Panc1 (cell line): ENCODE data around the gene CDK5R1.

Experiments
- CTCF ChIP-seq: fragments of 450-650 bp; IDR thresholded peaks from 2 replicates; pipeline ENCODE4 v1.5.1; 2017; ENCODE audit warnings: mild to moderate bottlenecking
- POLR2AphosphoS5 ChIP-seq: IDR thresholded peaks from 2 replicates; pipeline ENCODE4 v1.6.1; 2012; ENCODE audit warnings: mild to moderate bottlenecking, low read depth, low read length, moderate library complexity
- REST ChIP-seq, 2 experiments: IDR thresholded peaks; 2 replicates each; pipeline ENCODE4 v1.6.1; 2011 to 2012; ENCODE audit warnings: low read depth in 2 of 2, control low read depth in 1 of 2, low read length in 1 of 2, mild to moderate bottlenecking in 1 of 2, moderate library complexity in 1 of 2; ENCODE audit not compliant: insufficient read depth in 1 of 2
- SIN3A ChIP-seq: IDR thresholded peaks from 2 replicates; pipeline ENCODE4 v1.6.1; 2012; ENCODE audit warnings: low read depth, mild to moderate bottlenecking, low read length, moderate library complexity, borderline replicate concordance; ENCODE audit not compliant: insufficient read depth

GRCh38 chr17:32496395-32497073 is 9.7 kb downstream of the CDK5R1 start:
- no peak for TF ChIP-seq CTCF
- no peak for TF ChIP-seq SIN3A
- no peak for TF ChIP-seq REST (IDR thresholded peaks at IDR 0.05; ENCODE audit: insufficient read depth in 1 of 2, low read depth in 2 of 2, low read length in 1 of 2)
- no peak for TF ChIP-seq POLR2AphosphoS5
